Central memory CD4-positive, alpha-beta T cell (primary cell): Measurements from ENCODE around the gene CCNG2.

Source experiments
- DNase-seq: peaks from one replicate; pipeline ENCODE4 v3.0.0; 2022

Gene CCNG2

DNA sequence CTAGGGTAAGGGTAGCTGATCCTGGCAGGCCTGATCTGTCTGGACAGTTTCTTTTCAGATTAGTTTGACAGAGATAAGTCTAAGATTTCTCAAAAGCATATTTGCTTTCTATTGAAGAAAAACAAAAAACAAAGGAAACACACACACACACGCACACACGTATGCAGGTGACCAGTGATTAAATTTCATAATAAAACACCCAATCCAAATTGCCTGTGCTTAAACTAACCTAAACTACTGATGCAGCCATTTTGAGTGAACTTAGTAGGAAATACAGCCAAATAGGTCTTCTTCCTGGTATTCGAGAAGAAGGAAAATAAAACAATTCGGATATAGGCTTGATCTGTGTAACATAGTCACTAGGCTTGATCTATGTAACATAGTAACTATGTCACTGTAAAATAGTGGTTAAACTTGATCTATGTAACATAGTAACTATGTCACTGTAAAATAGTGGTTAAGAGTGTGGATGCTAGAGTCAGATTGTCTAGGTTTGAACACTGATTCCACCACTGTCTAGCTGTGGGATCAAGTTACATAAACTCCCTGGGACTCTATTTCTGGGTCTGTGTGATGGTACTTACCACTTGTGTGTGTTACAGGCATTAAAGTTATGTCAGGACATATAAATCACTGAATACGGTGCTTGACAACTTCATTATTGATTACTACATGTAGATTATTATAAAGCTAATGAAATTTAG lies 9.8 kb upstream of the CCNG2 start:
- no peak for DNase-seq

- DNase-seq = no peak
Measured at GRCh38 chr4:77148078-77148477, 8.9 kb upstream of the CCNG2 start.

DNA sequence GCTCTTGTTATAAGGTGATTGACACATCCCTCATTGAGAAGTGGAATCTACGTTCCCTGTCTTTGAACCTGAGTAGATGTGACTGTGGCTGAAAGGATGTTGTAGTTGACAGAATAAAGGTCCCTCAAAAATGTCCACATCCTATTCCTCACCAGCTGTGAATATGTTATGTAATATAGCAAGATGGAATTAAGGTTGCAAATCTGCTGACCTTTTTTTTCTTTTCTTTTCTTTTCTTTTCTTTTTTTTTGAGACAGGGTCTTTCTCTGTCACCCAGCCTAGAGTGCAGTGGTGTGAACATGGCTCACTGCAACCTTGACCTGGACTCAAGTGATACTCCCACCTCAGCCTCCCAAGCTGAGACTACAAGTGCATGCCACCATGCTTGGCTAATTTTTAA lies 7.2 kb upstream of the CCNG2 start:
- no peak for DNase-seq

GRCh38 chr4:77151241-77151640 lies 5.8 kb upstream of the CCNG2 start:
- no peak for DNase-seq

- DNase-seq = no peak
Measured at GRCh38 chr4:77152421-77152820, 4.6 kb upstream of the CCNG2 start.

GRCh38 chr4:77153006-77153405 lies 4.0 kb upstream of the CCNG2 start:
- no peak for DNase-seq

- no peak for DNase-seq
Measured at GRCh38 chr4:77154065-77154464, 2.9 kb upstream of the CCNG2 start.

DNA sequence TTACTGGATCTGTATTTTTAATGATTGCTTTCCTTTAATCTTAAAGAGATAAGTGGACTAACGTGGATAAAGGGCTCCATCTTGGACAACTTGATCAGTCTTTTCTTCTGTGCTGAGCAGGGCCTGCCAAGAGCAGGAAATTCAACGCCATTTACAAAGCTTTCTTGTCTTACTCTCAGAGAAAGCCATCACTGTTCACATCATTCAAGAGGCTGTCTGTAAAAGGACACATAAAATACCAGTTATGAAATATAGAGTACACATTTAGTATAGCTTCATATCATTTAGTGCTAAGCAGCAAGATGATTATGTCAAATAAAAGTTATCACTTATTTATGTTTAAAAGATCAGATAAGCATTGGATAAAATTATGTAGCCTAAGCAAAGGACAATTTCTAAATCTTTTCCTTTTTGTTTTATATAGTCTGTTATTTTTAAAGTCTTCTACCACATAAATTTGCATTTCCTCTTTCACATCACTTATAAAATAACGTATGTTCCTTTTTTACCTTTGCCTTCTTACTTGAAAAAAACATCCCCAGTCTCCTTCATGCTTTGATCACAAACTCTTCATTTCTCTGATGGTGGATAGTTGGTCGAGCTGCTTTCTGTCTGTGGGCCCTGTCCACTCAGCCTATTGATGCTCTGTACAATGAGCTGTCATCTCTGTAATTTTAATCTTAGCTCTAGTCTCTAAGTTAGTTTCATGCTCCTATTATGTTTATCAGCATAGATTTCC lies 2.1 kb upstream of the CCNG2 start:
- DNase-seq = no peak

GRCh38 chr4:77155631-77156452 lies 1.2 kb upstream of the CCNG2 start:
- no peak for DNase-seq

DNA sequence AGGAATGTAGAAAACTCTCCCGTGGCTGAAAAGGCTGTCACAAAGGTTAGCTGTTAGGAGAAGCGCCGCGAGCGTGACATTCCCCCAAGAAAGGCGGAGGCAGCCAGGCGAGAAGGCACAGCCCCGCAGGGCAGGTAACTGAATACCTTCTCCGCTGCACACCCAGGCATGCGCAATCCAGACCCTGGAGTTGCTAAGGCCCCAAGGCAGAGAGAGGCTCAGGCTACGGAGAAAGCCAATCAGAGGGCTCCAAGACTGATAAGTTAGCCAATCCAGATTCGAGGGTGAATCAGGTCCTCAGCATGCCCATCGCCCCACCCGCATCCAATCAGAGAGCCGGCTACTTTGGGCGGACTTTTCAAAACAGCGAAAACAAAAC lies 485 bp upstream of the CCNG2 start:
- peak; percentile 99 for DNase-seq

GRCh38 chr4:77157859-77158486 lies 966 bp downstream of the CCNG2 start:
- DNase-seq = peak; percentile 56

- DNase-seq = peak; percentile 2
Measured at GRCh38 chr4:77158487-77158861, 1.5 kb downstream of the CCNG2 start.

DNA sequence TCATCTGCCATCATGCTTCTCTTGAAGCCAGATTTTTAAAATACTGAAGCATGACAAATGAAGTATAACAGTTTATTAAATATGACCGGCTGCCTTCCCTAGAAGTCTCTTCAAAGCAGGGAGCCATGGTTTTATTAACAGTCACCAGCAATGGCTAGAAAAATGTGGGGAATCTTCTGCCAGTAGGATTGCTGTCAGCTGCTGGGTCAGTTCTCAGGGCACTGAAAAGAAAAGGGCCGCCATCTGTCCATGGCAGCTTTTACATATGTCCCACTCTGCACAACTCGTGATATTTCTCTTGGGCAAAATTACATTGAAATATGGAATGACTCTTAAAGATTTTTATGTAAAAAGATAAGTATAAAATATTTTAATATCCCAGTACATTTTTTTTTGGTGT lies 2.8 kb downstream of the CCNG2 start:
- DNase-seq = no peak

GRCh38 chr4:77163641-77164040 lies 6.6 kb downstream of the CCNG2 start:
- DNase-seq = no peak

- no peak for DNase-seq
Measured at GRCh38 chr4:77167173-77167572, 10.2 kb downstream of the CCNG2 start.

DNA sequence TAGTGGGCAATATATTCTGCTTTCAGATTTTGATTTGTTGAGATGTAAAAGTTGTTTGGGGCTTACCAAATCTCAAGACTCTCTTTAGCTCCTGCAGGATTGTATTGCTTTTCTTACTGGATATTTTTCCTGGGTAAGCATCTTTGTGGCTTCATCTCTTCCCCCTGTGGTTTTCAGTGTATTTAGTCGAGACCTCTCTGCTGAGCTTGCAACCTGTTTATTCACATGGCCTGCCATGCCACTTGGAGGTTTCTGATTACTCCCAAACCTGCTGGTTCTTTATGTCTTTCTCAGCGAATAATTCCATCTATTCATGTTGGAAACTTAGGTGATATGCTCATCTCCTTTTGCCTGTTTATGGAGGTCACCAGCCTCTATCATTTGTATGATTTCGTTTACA lies 10.9 kb downstream of the CCNG2 start:
- DNase-seq = no peak

- DNase-seq = no peak
Measured at GRCh38 chr4:77169481-77169880, 12.5 kb downstream of the CCNG2 start.

- no peak for DNase-seq
Measured at GRCh38 chr4:77170926-77171325, 13.9 kb downstream of the CCNG2 start.

DNA sequence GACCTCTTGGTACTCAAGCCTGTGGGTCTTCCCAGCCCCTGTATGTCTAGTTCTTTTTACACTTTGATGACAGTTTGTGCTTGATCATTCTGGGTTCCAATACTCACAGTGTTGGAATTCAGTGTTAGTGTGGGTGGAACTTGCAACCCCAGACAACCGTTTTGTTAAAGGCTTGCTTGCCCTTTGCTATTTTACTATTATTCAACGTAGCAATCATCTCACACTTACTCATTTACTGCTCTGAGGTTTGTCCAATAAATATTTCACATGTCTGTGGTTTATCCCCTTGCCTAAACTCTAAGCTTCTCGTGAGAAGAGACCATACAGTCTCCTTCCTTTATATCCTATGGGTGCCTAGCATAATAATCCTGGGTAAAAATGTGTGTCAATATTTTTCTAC lies 15.3 kb downstream of the CCNG2 start:
- DNase-seq = no peak

DNA sequence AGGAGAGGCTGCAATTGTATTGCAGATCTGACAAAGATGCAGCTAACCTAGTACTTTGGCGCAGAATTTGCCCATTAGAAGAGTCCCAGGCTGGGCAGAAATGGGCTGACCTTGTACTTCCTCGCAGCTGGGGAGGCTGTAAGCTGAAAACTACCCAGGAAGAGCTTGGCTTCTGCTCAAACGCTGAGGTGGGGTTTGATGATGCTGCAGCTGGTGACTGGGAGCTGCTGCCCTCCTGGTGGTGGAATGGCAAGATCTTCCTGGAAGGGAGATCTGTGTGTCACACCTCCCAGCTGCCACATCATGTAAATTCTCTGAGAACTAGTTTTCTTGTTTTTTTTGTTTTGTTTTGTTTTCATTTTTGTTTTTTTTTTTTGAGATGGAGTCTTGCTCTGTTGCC lies 17.4 kb downstream of the CCNG2 start:
- DNase-seq = no peak

GRCh38 chr4:77175201-77175611 lies 18.2 kb downstream of the CCNG2 start:
- DNase-seq = no peak

- no peak for DNase-seq
Measured at GRCh38 chr4:77176640-77177039, 19.6 kb downstream of the CCNG2 start.

- DNase-seq = no peak
Measured at GRCh38 chr4:77177199-77177598, 20.2 kb downstream of the CCNG2 start.
